ENCODE data around the gene SHISA8.

DNA sequence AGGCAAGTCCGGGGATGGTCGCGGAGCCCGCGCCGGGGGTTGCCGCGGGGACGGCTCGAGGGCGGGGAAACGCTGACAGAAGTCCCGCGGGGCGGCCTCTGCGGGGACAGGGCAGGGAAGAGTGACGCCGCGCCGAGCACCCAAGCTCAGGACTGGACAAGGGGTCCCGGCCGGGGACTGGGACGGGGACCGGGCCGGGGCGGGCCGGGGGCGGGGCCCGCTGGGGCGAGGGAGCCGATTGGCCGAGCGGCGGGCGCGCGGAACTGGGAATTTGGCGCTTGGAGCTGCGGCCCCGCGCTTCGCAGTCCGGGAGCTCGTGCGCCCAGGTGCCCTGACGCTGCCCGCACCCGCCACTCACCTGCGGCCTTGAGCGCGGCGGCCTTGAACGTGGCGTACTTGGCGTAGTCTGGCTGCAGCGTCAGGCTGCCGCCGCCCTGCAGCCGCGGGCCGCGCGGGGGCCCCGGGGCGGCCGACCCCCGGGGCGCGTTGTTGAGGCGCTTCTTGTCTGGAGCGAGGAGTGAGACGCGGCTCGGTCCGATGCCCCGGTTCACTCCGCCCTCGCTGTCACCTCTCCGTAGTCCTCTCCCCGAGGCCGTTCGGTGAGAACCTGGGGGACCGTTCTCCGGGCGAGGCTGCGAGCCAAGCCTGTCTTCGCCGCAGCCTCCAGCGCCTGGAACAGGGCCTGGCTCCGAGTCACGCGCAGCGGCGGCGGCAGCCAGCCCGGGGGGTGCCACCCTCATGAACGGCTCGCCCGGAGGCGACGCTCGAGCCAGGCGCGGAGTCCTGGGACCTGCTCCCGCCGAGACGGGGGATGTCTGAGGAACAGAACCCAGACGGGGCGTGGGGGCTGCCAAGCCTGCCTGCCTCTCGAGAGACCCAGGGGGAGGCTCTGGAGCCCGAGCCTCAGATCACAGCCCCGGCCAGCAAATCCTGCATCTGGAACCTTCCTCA lies 4.5 kb downstream of the SHISA8 start:
- no peak for TF ChIP-seq POLR2A (IDR thresholded peaks at IDR 0.05)
- TF ChIP-seq, protein P1, sequence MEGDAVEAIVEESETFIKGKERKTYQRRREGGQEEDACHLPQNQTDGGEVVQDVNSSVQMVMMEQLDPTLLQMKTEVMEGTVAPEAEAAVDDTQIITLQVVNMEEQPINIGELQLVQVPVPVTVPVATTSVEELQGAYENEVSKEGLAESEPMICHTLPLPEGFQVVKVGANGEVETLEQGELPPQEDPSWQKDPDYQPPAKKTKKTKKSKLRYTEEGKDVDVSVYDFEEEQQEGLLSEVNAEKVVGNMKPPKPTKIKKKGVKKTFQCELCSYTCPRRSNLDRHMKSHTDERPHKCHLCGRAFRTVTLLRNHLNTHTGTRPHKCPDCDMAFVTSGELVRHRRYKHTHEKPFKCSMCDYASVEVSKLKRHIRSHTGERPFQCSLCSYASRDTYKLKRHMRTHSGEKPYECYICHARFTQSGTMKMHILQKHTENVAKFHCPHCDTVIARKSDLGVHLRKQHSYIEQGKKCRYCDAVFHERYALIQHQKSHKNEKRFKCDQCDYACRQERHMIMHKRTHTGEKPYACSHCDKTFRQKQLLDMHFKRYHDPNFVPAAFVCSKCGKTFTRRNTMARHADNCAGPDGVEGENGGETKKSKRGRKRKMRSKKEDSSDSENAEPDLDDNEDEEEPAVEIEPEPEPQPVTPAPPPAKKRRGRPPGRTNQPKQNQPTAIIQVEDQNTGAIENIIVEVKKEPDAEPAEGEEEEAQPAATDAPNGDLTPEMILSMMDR (IDR thresholded peaks at IDR 0.05): no peak

Data from stomach (tissue), 4 donors.